ENCODE results near the gene HADHB. TPM values are rescaled to one million over a fixed set of nuclear protein-coding genes. Genes with fewer than 3 reads are reported as not detected.
"Not testable (repeated sequence)": the region's sequence is repeated elsewhere in the genome, so short reads cannot be mapped to it uniquely, and the experiment has no call there.

The HADHB gene
- polyA plus RNA-seq, 4 donors = 102 to 331 (median 189) TPM

GRCh38 chr2:26249625-26250024, 4.9 kb downstream of the HADHB start:
- no peaks in the 10 kb centered on the region for H3K36me3 ChIP-seq (ENCODE audit: control insufficient read depth in 3 of 3, insufficient read depth in 2 of 3, low read depth in 1 of 3, low read length in 3 of 3)
- DNase-seq (no peak), FAIRE-seq (no peak)
- WGBS, 3 donors = 83 to 89% (median 83%) methylated on average over 2 of the region's 2 CpGs
- no peaks in the 10 kb centered on the region for H3K27me3 ChIP-seq (ENCODE audit: control insufficient read depth in 3 of 3, insufficient read depth in 3 of 3, low read length in 3 of 3)
- no peak overlapping the region for H3K27ac ChIP-seq (ENCODE audit: low read depth in 1 of 3, low read length in 2 of 3)
- H3K9me3 ChIP-seq (ENCODE audit: control insufficient read depth in 2 of 2, insufficient read depth in 1 of 2, low read depth in 1 of 2, low read length in 1 of 2) = no peaks in the 10 kb centered on the region
- peaks cover 0 to 4% (median 4%) of the 10 kb centered on the region in 3 donors for H3K4me1 ChIP-seq (ENCODE audit: control insufficient read depth in 3 of 3, insufficient read depth in 2 of 3, low read depth in 1 of 3, low read length in 2 of 3)
- H3K4me3 ChIP-seq (ENCODE audit: low read depth in 1 of 3, low read length in 3 of 3) = no peak overlapping the region

- 78 to 94% (median 87%) methylated on average over 3 of the region's 3 CpGs for WGBS, 3 donors
- no peak for DNase-seq
- FAIRE-seq = no peak
These were observed 7.2 kb downstream of the HADHB start for GRCh38 chr2:26251893-26252292.

GRCh38 chr2:26255759-26256384, 11.1 kb downstream of the HADHB start:
- Histone ChIP-seq H3K4me3 (ENCODE audit: low read depth in 1 of 3, low read length in 3 of 3) (no peak overlapping the region), H3K36me3 (ENCODE audit: control insufficient read depth in 3 of 3, insufficient read depth in 2 of 3, low read depth in 1 of 3, low read length in 3 of 3) (peaks cover 0 to 24% (median 0%) of the 10 kb centered on the region in 3 donors), H3K27me3 (ENCODE audit: control insufficient read depth in 3 of 3, insufficient read depth in 3 of 3, low read length in 3 of 3) (no peaks in the 10 kb centered on the region), H3K27ac (ENCODE audit: low read depth in 1 of 3, low read length in 2 of 3) (no peak overlapping the region), H3K4me1 (ENCODE audit: control insufficient read depth in 3 of 3, insufficient read depth in 2 of 3, low read depth in 1 of 3, low read length in 2 of 3) (peaks cover 0 to 1% (median 0%) of the 10 kb centered on the region in 3 donors), H3K9me3 (ENCODE audit: control insufficient read depth in 2 of 2, insufficient read depth in 1 of 2, low read depth in 1 of 2, low read length in 1 of 2) (no peaks in the 10 kb centered on the region)
- WGBS, 3 donors = 69 to 76% (median 72%) methylated on average over 3 of the region's 3 CpGs
- FAIRE-seq (no peak), DNase-seq (no peak)

More at GRCh38 chr2:26251893-26252292, 7.2 kb downstream of the HADHB start:
- H3K36me3 ChIP-seq (ENCODE audit: control insufficient read depth in 3 of 3, insufficient read depth in 2 of 3, low read depth in 1 of 3, low read length in 3 of 3) = no peaks in the 10 kb centered on the region
- no peak overlapping the region for H3K27ac ChIP-seq (ENCODE audit: low read depth in 1 of 3, low read length in 2 of 3)
- H3K27me3 ChIP-seq (ENCODE audit: control insufficient read depth in 3 of 3, insufficient read depth in 3 of 3, low read length in 3 of 3) = no peaks in the 10 kb centered on the region
- no peak overlapping the region for H3K4me3 ChIP-seq (ENCODE audit: low read depth in 1 of 3, low read length in 3 of 3)
- H3K9me3 ChIP-seq (ENCODE audit: control insufficient read depth in 2 of 2, insufficient read depth in 1 of 2, low read depth in 1 of 2, low read length in 1 of 2) = no peaks in the 10 kb centered on the region
- peaks cover 0 to 4% (median 0%) of the 10 kb centered on the region in 3 donors for H3K4me1 ChIP-seq (ENCODE audit: control insufficient read depth in 3 of 3, insufficient read depth in 2 of 3, low read depth in 1 of 3, low read length in 2 of 3)

- not testable (repeated sequence) for H3K27ac ChIP-seq (ENCODE audit: low read depth in 1 of 3, low read length in 2 of 3); DNase-seq; H3K4me3 ChIP-seq (ENCODE audit: low read depth in 1 of 3, low read length in 3 of 3); H3K9me3 ChIP-seq (ENCODE audit: control insufficient read depth in 2 of 2, insufficient read depth in 1 of 2, low read depth in 1 of 2, low read length in 1 of 2); H3K4me1 ChIP-seq (ENCODE audit: control insufficient read depth in 3 of 3, insufficient read depth in 2 of 3, low read depth in 1 of 3, low read length in 2 of 3); FAIRE-seq; H3K27me3 ChIP-seq (ENCODE audit: control insufficient read depth in 3 of 3, insufficient read depth in 3 of 3, low read length in 3 of 3)
- WGBS, 3 donors = 89 to 93% (median 92%) methylated on average over 8 of the region's 8 CpGs
- H3K36me3 ChIP-seq (ENCODE audit: control insufficient read depth in 3 of 3, insufficient read depth in 2 of 3, low read depth in 1 of 3, low read length in 3 of 3) = peaks cover 0 to 30% (median 4%) of the 10 kb centered on the region in 3 donors
These were observed 14.1 kb downstream of the HADHB start for GRCh38 chr2:26258836-26259235.

- Histone ChIP-seq H3K4me3 (ENCODE audit: low read depth in 1 of 3, low read length in 3 of 3) (no peak overlapping the region), H3K4me1 (ENCODE audit: control insufficient read depth in 3 of 3, insufficient read depth in 2 of 3, low read depth in 1 of 3, low read length in 2 of 3) (peaks cover 0 to 5% (median 0%) of the 10 kb centered on the region in 3 donors), H3K36me3 (ENCODE audit: control insufficient read depth in 3 of 3, insufficient read depth in 2 of 3, low read depth in 1 of 3, low read length in 3 of 3) (peaks cover 0 to 25% (median 5%) of the 10 kb centered on the region in 3 donors), H3K9me3 (ENCODE audit: control insufficient read depth in 2 of 2, insufficient read depth in 1 of 2, low read depth in 1 of 2, low read length in 1 of 2) (no peaks in the 10 kb centered on the region), H3K27ac (ENCODE audit: low read depth in 1 of 3, low read length in 2 of 3) (no peak overlapping the region), H3K27me3 (ENCODE audit: control insufficient read depth in 3 of 3, insufficient read depth in 3 of 3, low read length in 3 of 3) (no peaks in the 10 kb centered on the region)
- FAIRE-seq (no peak), DNase-seq (no peak)
- WGBS, 3 donors = 96 to 97% (median 96%) methylated on average over 4 of the region's 4 CpGs
These were observed 23.5 kb downstream of the HADHB start for GRCh38 chr2:26268213-26268612.

GRCh38 chr2:26268670-26269385, 24.1 kb downstream of the HADHB start:
- not testable (repeated sequence) for H3K27ac ChIP-seq (ENCODE audit: low read depth in 1 of 3, low read length in 2 of 3); DNase-seq; H3K27me3 ChIP-seq (ENCODE audit: control insufficient read depth in 3 of 3, insufficient read depth in 3 of 3, low read length in 3 of 3); H3K9me3 ChIP-seq (ENCODE audit: control insufficient read depth in 2 of 2, insufficient read depth in 1 of 2, low read depth in 1 of 2, low read length in 1 of 2); FAIRE-seq; H3K4me3 ChIP-seq (ENCODE audit: low read depth in 1 of 3, low read length in 3 of 3); H3K4me1 ChIP-seq (ENCODE audit: control insufficient read depth in 3 of 3, insufficient read depth in 2 of 3, low read depth in 1 of 3, low read length in 2 of 3)
- 90 to 94% (median 92%) methylated on average over 12 of the region's 12 CpGs for WGBS, 3 donors
- H3K36me3 ChIP-seq (ENCODE audit: control insufficient read depth in 3 of 3, insufficient read depth in 2 of 3, low read depth in 1 of 3, low read length in 3 of 3) = peaks cover 0 to 23% (median 4%) of the 10 kb centered on the region in 3 donors

GRCh38 chr2:26269571-26270158, 24.9 kb downstream of the HADHB start:
- no peak overlapping the region for H3K27ac ChIP-seq (ENCODE audit: low read depth in 1 of 3, low read length in 2 of 3)
- FAIRE-seq (no peak), DNase-seq (no peak)
- 85 to 94% (median 86%) methylated on average over 6 of the region's 6 CpGs for WGBS, 3 donors
- no peaks in the 10 kb centered on the region for H3K27me3 ChIP-seq (ENCODE audit: control insufficient read depth in 3 of 3, insufficient read depth in 3 of 3, low read length in 3 of 3)
- H3K36me3 ChIP-seq (ENCODE audit: control insufficient read depth in 3 of 3, insufficient read depth in 2 of 3, low read depth in 1 of 3, low read length in 3 of 3) = peaks cover 0 to 21% (median 3%) of the 10 kb centered on the region in 3 donors
- no peak overlapping the region for H3K4me3 ChIP-seq (ENCODE audit: low read depth in 1 of 3, low read length in 3 of 3)
- H3K4me1 ChIP-seq (ENCODE audit: control insufficient read depth in 3 of 3, insufficient read depth in 2 of 3, low read depth in 1 of 3, low read length in 2 of 3) = peaks cover 2 to 9% (median 4%) of the 10 kb centered on the region in 3 donors
- H3K9me3 ChIP-seq (ENCODE audit: control insufficient read depth in 2 of 2, insufficient read depth in 1 of 2, low read depth in 1 of 2, low read length in 1 of 2) = no peaks in the 10 kb centered on the region

GRCh38 chr2:26270373-26270772, 25.6 kb downstream of the HADHB start:
- H3K4me3 ChIP-seq (ENCODE audit: low read depth in 1 of 3, low read length in 3 of 3) = no peak overlapping the region
- DNase-seq (no peak), FAIRE-seq (no peak)
- no peak overlapping the region for H3K27ac ChIP-seq (ENCODE audit: low read depth in 1 of 3, low read length in 2 of 3)
- H3K4me1 ChIP-seq (ENCODE audit: control insufficient read depth in 3 of 3, insufficient read depth in 2 of 3, low read depth in 1 of 3, low read length in 2 of 3) = peaks cover 3 to 9% (median 4%) of the 10 kb centered on the region in 3 donors
- no peaks in the 10 kb centered on the region for H3K9me3 ChIP-seq (ENCODE audit: control insufficient read depth in 2 of 2, insufficient read depth in 1 of 2, low read depth in 1 of 2, low read length in 1 of 2)
- H3K27me3 ChIP-seq (ENCODE audit: control insufficient read depth in 3 of 3, insufficient read depth in 3 of 3, low read length in 3 of 3) = no peaks in the 10 kb centered on the region
- H3K36me3 ChIP-seq (ENCODE audit: control insufficient read depth in 3 of 3, insufficient read depth in 2 of 3, low read depth in 1 of 3, low read length in 3 of 3) = peaks cover 0 to 19% (median 5%) of the 10 kb centered on the region in 3 donors
